ENCODE data around the gene DRAP1.
"Not testable (repeated sequence)": the region's sequence is repeated elsewhere in the genome, so short reads cannot be mapped to it uniquely, and the experiment has no call there.

Gene DRAP1

GRCh38 chr11:65934014-65934413, 14.8 kb downstream of the DRAP1 start:
- no peak for DNase-seq

- DNase-seq: no peak
Observed at GRCh38 chr11:65937766-65938165, 18.5 kb downstream of the DRAP1 start.

DNA sequence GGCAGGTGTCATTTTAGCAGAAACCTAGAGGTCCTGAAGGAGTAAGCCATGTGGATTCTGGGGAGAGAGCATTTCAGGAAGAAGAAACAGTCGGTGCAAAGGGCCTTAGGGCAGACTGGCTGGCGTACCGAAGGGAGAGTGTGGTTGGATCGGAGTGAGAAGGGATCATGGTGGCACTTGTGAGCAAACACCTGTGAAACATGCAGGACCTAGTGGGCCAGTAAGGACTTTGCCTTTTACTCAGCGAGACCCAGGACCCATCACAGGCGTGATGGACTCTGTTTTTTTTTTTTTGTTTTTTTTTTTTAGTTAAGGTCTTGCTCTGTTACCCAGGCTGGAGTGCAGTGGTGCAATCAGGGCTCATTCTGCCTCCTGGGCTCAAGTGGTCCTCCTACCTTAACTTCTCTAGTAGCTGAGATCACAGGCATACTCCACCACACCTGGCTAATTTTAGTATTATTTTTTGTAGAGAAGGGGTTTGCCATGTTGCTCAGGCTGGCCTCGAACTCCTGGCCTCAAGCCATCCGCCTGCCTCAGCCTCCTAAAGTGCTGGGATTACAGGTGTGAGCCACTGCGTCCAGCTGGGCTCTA, 22.6 kb downstream of the DRAP1 start:
- no peak for DNase-seq

- DNase-seq: no peak
Observed at GRCh38 chr11:65942531-65942930, 23.3 kb downstream of the DRAP1 start.

DNA sequence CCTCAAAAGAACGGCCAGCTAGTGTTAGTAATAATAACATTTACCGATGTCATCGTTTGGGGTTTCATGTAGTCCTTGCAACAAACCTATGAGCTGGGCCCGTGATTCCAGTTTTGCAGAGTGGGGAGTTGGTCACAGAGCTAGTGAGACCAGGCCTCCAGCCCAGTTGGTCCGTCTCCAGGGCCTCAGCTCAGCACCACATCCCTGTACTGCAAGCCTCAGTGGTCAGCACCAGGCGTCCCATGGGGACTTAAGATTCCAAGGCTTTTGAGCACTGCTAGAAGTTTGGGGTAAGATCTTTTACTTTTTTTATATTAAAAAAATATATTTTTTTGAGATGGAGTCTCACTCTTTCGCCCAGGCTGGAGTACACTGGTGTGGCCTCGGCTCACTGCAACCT, 25.0 kb downstream of the DRAP1 start:
- no peak for DNase-seq

DNA sequence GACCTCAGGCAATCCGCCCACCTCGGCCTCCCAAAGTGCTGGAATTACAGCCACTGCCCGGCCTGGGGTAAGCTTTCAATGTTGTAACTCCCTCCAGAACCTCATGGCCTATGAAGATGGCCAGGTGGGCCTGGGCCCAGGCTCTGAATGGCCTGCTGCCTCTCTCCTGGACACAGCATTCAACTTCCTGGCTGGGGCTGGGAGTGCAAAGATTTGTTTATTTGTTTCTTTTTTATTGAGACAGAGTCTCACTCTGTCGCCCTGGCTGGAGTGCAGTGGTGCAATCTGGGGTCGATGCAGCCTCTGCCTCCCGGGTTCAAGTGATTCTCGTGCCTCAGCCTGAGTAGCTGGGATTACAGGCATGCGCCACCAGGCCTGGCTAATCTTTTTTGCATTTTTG, 25.5 kb downstream of the DRAP1 start:
- DNase-seq: no peak

DNA sequence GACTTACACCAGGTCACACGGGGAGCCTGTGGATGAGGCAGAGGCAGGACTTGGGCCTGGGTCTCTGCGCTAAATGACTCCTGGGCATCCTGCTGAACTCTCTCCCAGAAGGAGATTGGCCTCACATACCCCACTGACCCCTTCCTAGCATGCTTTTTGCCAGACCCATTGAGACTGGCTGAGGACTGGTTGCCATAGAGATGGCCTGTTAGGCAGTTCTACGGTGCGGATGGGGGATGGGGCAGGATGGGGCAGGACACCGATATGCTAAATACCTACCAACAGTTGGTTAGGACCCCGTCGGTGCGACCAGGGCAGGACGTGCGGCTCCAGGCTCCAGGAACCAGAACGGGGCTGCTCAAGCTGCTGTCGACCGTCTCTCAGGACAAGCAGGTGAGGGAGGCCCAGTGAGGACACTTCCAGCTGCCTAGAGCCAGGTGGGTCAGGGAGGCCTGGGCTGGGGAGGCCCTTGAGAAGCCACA, 26.2 kb downstream of the DRAP1 start, which contains the start of gene TSGA10IP:
TSGA10IP (plus strand) TSS at position 51 of the 482 bp plus-strand sequence; CDS start at position 247, 196 bp downstream.
- DNase-seq: no peak

- no peak for DNase-seq
Observed at GRCh38 chr11:65945941-65946558, 26.8 kb downstream of the DRAP1 start.

GRCh38 chr11:65946655-65947054, 27.4 kb downstream of the DRAP1 start:
- no peak for DNase-seq

DNA sequence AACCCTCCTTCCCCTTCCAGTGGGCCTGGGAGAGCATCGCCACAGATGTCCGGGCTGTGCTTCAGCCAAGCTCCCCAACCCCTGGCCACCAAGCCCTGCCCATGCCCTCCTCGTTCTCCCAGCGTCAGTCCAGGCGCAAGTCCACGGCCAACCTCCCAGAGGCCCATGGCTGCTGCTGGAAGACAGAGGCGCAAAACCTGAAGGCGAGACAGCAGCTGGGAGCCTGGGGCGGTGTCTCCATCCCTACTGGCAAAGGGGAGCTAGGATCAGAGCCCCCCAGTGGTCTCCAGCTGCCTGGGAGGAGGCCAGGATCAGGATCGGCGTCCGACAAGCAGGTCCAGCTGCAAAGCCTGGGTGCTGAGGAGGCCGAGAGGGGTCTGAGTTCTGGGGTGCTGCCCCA, 27.9 kb downstream of the DRAP1 start:
- no peak for DNase-seq

DNA sequence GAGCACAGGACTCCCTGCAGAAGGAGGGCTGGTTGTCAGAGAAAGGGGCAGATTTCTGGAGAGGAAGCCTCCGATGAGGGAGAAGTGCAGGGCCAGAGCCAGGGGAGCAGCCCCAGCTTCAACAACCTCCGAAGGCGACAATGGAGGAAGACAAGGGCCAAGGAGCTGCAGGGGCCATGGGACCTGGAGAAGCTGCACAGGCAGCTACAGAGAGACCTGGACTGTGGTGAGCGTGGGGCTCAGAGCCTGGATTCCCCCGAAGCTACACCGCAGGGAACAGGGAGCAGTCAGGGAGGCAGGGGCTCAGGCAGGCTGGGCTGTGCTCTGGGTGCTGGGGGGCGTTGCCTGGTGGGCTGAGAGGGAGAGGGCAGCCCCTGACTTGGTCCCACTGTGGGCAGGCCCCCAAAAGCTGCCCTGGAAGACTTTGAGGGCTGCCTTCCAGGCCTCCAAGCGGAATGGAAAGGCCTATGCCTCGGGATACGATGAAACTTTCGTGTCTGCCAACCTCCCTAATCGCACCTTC, 28.4 kb downstream of the DRAP1 start:
- no peak for DNase-seq

DNA sequence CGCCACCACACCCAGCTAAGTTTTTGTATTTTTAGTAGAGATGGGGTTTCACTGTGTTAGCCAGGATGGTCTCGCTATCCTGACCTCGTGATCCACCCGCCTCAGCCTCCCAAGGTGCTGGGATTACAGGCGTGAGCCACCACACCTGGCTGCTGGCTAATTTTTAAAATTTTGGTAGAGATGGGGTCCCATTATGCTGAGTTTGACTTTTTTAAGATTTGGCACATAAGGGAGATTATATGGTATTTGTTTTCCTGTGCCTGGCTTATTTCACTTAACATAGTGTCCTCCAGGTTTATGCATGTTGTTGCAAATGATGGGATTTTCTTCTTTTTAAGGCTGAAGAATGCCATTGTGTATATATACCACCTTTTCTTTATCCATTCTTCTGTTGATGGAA, 31.5 kb downstream of the DRAP1 start:
- DNase-seq: not testable (repeated sequence)

GRCh38 chr11:65951641-65952040, 32.4 kb downstream of the DRAP1 start:
- not testable (repeated sequence) for DNase-seq

GRCh38 chr11:65952052-65952521, 32.9 kb downstream of the DRAP1 start:
- DNase-seq: no peak

- no peak for DNase-seq
Observed at GRCh38 chr11:65953471-65953870, 34.2 kb downstream of the DRAP1 start.

DNA sequence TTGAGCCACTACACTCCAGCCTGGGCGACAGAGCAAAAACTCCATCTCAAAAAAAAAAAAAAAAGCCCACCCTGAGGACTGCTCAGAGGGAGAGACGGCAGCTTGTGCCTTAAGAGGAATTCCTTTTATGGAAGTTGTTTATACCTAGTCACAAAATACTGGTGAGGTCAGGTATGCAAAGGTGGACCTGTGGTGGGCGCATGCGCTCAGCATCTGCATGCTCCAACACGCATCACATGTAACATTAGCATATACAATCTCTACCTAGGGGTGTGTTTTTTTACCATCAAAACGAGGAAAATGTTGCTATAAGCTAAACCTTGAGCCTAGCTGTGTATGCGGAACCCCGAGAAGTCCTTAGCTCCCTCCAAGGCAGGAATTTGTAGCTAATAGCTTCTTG, 35.5 kb downstream of the DRAP1 start:
- no peak for DNase-seq

GRCh38 chr11:65958291-65958690, 39.1 kb downstream of the DRAP1 start:
- DNase-seq: no peak

GRCh38 chr11:65958774-65959420, 39.7 kb downstream of the DRAP1 start:
- no peak for DNase-seq

DNA sequence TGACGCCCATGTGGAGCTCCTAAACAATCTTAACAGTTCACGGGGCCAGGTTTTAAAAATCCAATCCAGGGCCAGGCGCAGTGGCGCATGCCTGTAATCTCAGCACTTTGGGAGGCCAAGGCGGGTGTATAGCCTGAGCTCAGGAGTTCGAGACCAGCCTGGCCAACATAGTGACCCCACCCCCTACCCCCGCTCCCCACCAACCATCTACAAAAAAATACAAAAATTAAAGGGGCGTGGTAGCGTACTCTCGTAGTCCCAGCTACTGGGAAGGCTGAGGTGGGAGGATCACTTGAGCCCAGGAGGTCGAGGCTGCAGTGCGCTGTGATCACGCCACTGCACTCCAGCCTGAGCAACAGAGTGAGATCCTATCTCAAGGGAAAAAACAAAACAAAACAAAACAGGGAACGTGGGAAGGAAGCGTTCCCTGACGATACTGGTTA, 41.6 kb downstream of the DRAP1 start:
- no peak for DNase-seq

DNA sequence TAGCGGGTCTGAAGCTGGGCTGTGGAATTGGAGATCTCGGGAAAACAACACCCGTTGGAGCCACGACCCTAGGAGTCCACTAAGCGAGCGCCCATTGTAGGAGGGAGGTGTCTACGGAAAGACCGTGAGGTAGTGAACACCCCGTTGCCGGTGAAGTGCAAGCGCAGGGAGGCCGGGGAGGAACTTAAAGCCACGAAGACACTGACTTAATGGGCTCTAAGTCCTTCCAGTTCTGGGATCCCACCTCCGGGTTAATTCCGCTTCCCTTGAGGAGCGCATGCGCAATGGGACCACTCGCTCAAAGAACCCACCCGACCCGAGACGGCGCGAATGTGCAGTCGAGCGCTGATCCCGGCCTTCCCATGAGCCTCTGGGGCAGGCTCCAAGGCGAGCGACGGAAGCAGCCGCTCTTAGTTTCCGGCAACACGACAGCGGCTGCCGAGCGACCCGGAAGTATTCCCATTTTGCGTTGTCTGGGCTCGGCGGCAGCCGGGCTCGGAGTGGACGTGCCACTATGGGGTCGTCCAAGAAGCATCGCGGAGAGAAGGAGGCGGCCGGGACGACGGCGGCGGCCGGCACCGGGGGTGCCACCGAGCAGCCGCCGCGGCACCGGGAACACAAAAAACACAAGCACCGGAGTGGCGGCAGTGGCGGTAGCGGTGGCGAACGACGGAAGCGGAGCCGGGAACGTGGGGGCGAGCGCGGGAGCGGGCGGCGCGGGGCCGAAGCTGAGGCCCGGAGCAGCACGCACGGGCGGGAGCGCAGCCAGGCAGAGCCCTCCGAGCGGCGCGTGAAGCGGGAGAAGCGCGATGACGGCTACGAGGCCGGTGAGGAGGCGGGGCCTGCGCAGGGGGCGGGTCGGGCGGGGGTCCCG, 42.3 kb downstream of the DRAP1 start, which contains the start of gene SART1:
SART1 (plus strand) TSS at position 468 of the 874 bp plus-strand sequence; CDS start at position 515, 47 bp downstream.
- DNase-seq: peak; percentile 97

DNA sequence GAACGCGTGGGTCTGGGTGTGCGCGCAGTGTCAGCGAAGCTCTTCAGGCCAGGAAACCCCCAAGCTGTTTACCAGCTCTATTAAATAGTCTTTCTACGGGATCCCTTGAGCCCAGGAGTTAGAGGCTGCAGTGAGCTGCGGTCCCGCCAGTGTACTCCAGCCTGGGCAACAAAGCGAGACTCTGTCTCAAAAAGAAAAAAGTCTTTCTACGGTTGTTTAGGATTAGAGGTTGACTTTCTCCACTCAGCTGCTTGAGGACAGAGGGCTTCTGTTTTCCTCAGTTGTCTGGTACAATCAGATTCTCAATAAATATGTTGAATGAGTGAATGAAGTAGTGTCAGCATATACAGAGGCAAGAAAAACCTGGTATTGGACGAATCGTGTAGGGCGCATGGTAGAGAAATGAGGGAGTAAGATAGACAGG, 42.9 kb downstream of the DRAP1 start:
- no peak for DNase-seq

- DNase-seq: no peak
Observed at GRCh38 chr11:65964906-65965305, 45.7 kb downstream of the DRAP1 start.

Data from stimulated activated CD4-positive, alpha-beta T cell treated with anti-CD3 and anti-CD28 coated beads, Interleukin-15, amount 100 ng/mL, for 24 hours (primary cell).